Peyer's patch (tissue), 4 donors: ENCODE results near the gene CLEC4D.

Source experiments
- CTCF ChIP-seq, 6 experiments: fragments of 450-650 bp in 4 of 6; fragments of 200-600 bp in 2 of 6; sonication (generic) in 1 of 6; IDR thresholded peaks; one replicate each; pipeline ENCODE4 v1.5.1; 2017 to 2019; ENCODE audit warnings: antibody characterized with exemption in 6 of 6, mild to moderate bottlenecking in 3 of 6, moderate library complexity in 1 of 6
- POLR2A ChIP-seq, 2 donors: fragments of 450-650 bp; IDR thresholded peaks; one replicate each; pipeline ENCODE4 v1.5.1; 2017; ENCODE audit warnings: antibody characterized with exemption in 2 of 2, mild to moderate bottlenecking in 2 of 2, moderate library complexity in 2 of 2

GRCh38 chr12:8544295-8544694, 31.0 kb downstream of the CLEC4D start:
- TF ChIP-seq CTCF (IDR thresholded peaks at IDR 0.05), result peak; percentile 73 to 95 (median 93)
- TF ChIP-seq POLR2A (IDR thresholded peaks at IDR 0.05), result no peak
